Type B pancreatic cell (in vitro differentiated cells): Measurements from ENCODE around the gene PHLPP1. TPM values are rescaled to one million over a fixed set of nuclear protein-coding genes. Genes with fewer than 3 reads are reported as not detected.

Experiments used
- DNase-seq: peaks from one replicate; pipeline ENCODE4 v3.0.0; 2021; ENCODE audit warnings: mixed read lengths; ENCODE audit not compliant: unreplicated experiment; ENCODE audit errors: extremely low spot score
- H3K27ac Mint-ChIP-seq: 2 replicates; pipeline ENCODE4 v1.8.0; 2021; ENCODE audit warnings: mild to moderate bottlenecking, mixed read lengths
- H3K27me3 Mint-ChIP-seq: 2 replicates; pipeline ENCODE4 v1.8.0; 2021; ENCODE audit warnings: mixed read lengths
- H3K36me3 Mint-ChIP-seq: 2 replicates; pipeline ENCODE4 v1.8.0; 2021; ENCODE audit warnings: mixed read lengths
- H3K4me1 Mint-ChIP-seq: one replicate; pipeline ENCODE4 v1.8.0; 2021; ENCODE audit warnings: mixed read lengths; ENCODE audit not compliant: unreplicated experiment
- H3K4me3 Mint-ChIP-seq: 2 replicates; pipeline ENCODE4 v1.8.0; 2021; ENCODE audit warnings: mild to moderate bottlenecking, mixed read lengths
- H3K9me3 Mint-ChIP-seq: 2 replicates; pipeline ENCODE4 v1.8.0; 2021; ENCODE audit warnings: mixed read lengths
- CTCF ChIP-seq: fragments of 200-600 bp; sonication (generic); conservative IDR thresholded peaks from 2 replicates; pipeline ENCODE4 v1.5.0; 2021; ENCODE audit warnings: antibody characterized with exemption, mild to moderate bottlenecking
- total RNA-seq: library from RNA; stranded (reverse); gene quantifications from 2 replicates; pipeline ENCODE4 v1.2.1, GENCODE V29; 2021; ENCODE audit warnings: low replicate concordance

Gene PHLPP1
- total RNA-seq, 1 donor from 2014 or later, result 28.5 TPM

GRCh38 chr18:63007231-63007630 lies 291.9 kb downstream of the PHLPP1 start:
- no peaks in the 10 kb centered on the region for H3K27me3 Mint-ChIP-seq
- DNase-seq, result no peak
- no peak overlapping the region for H3K27ac Mint-ChIP-seq
- no peak for TF ChIP-seq CTCF
- H3K4me3 Mint-ChIP-seq, result no peak overlapping the region
- H3K9me3 Mint-ChIP-seq, result peaks cover 4% of the 10 kb centered on the region
- no peaks in the 10 kb centered on the region for H3K36me3 Mint-ChIP-seq
- no peaks in the 10 kb centered on the region for H3K4me1 Mint-ChIP-seq

GRCh38 chr18:63016270-63016669 lies 300.9 kb downstream of the PHLPP1 start:
- Mint-ChIP-seq H3K27me3 (peaks cover 11% of the 10 kb centered on the region), H3K27ac (no peak overlapping the region), H3K36me3 (no peaks in the 10 kb centered on the region), H3K9me3 (peaks cover 4% of the 10 kb centered on the region), H3K4me1 (no peaks in the 10 kb centered on the region), H3K4me3 (no peak overlapping the region)
- TF ChIP-seq CTCF, result peak; percentile 93
- DNase-seq, result no peak

GRCh38 chr18:63017076-63017475 lies 301.7 kb downstream of the PHLPP1 start:
- H3K27ac Mint-ChIP-seq, result no peak overlapping the region
- H3K27me3 Mint-ChIP-seq, result peaks cover 11% of the 10 kb centered on the region
- no peaks in the 10 kb centered on the region for H3K4me1 Mint-ChIP-seq
- no peak for TF ChIP-seq CTCF
- H3K4me3 Mint-ChIP-seq, result no peak overlapping the region
- no peaks in the 10 kb centered on the region for H3K36me3 Mint-ChIP-seq
- peaks cover 4% of the 10 kb centered on the region for H3K9me3 Mint-ChIP-seq
- no peak for DNase-seq

- no peak for TF ChIP-seq CTCF
- Mint-ChIP-seq H3K27me3 (peaks cover 11% of the 10 kb centered on the region), H3K27ac (no peak overlapping the region), H3K9me3 (peaks cover 4% of the 10 kb centered on the region), H3K36me3 (no peaks in the 10 kb centered on the region), H3K4me1 (no peaks in the 10 kb centered on the region), H3K4me3 (no peak overlapping the region)
- no peak for DNase-seq
Measured at GRCh38 chr18:63017977-63018376, 302.6 kb downstream of the PHLPP1 start.

- peaks cover 2% of the 10 kb centered on the region for H3K27me3 Mint-ChIP-seq
- no peak overlapping the region for H3K27ac Mint-ChIP-seq
- TF ChIP-seq CTCF, result peak; percentile 74
- peaks cover 4% of the 10 kb centered on the region for H3K9me3 Mint-ChIP-seq
- H3K4me3 Mint-ChIP-seq, result no peak overlapping the region
- H3K4me1 Mint-ChIP-seq, result no peaks in the 10 kb centered on the region
- DNase-seq, result no peak
- H3K36me3 Mint-ChIP-seq, result no peaks in the 10 kb centered on the region
Measured at GRCh38 chr18:63022429-63023022, 307.2 kb downstream of the PHLPP1 start.
